PC-3 (cell line): ENCODE measurements around the gene VRTN.

Experiments used
- EZH2 ChIP-seq: fragments of 300-600 bp; sonication (generic); IDR thresholded peaks from one replicate; pipeline ENCODE4 v1.6.1; 2017; ENCODE audit warnings: antibody characterized with exemption, mild to moderate bottlenecking, low read length; ENCODE audit not compliant: unreplicated experiment
- EZH2phosphoT487 ChIP-seq: fragments of 300-600 bp; sonication (generic); IDR thresholded peaks from 2 replicates; pipeline ENCODE4 v1.6.1; 2018; ENCODE audit warnings: mild to moderate bottlenecking, antibody characterized with exemption, low read length, borderline replicate concordance
- TF ChIP-seq, protein P1 (sequence below): fragments of 300-600 bp; sonication (generic); conservative IDR thresholded peaks from 2 replicates; pipeline ENCODE4 v1.5.1; 2017; ENCODE audit warnings: antibody characterized with exemption, low read depth, mild to moderate bottlenecking, low read length

GRCh38 chr14:74325446-74325845 is 22.8 kb upstream of the VRTN start:
- TF ChIP-seq, protein P1, sequence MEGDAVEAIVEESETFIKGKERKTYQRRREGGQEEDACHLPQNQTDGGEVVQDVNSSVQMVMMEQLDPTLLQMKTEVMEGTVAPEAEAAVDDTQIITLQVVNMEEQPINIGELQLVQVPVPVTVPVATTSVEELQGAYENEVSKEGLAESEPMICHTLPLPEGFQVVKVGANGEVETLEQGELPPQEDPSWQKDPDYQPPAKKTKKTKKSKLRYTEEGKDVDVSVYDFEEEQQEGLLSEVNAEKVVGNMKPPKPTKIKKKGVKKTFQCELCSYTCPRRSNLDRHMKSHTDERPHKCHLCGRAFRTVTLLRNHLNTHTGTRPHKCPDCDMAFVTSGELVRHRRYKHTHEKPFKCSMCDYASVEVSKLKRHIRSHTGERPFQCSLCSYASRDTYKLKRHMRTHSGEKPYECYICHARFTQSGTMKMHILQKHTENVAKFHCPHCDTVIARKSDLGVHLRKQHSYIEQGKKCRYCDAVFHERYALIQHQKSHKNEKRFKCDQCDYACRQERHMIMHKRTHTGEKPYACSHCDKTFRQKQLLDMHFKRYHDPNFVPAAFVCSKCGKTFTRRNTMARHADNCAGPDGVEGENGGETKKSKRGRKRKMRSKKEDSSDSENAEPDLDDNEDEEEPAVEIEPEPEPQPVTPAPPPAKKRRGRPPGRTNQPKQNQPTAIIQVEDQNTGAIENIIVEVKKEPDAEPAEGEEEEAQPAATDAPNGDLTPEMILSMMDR, result no peak
- TF ChIP-seq EZH2 (no peak), EZH2phosphoT487 (no peak)
